ENCODE measurements around the gene SULT6B1.

The SULT6B1 gene

DNA sequence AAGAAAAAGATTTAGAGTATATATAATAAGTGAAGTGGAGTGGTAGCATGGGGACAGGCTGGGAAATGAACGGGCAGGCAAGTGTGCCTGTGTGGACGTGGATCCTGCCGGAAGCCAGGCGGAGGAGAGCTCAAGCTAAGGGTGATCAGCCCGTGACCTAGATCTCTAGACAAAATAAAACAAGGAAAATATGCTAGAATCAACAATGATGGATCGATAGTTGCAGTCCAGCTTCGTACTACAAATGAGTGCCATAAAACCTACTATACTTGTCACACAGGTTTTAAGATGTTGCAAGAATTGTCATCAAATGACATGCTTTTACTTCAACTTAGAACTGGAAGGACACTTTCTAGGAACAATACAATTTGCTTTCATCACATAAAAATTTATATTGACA is 40.1 kb downstream of the SULT6B1 start:
- no peak for DNase-seq (ENCODE audit: low read depth)

- DNase-seq (ENCODE audit: low read depth): no peak
Observed at GRCh38 chr2:37146062-37146461, 42.4 kb downstream of the SULT6B1 start.

GRCh38 chr2:37143974-37144373 is 44.5 kb downstream of the SULT6B1 start:
- no peak for DNase-seq (ENCODE audit: low read depth)

GRCh38 chr2:37142546-37142945 is 45.9 kb downstream of the SULT6B1 start:
- DNase-seq (ENCODE audit: low read depth): no peak

- no peak for DNase-seq (ENCODE audit: low read depth)
Observed at GRCh38 chr2:37132914-37133313, 55.6 kb downstream of the SULT6B1 start.

DNA sequence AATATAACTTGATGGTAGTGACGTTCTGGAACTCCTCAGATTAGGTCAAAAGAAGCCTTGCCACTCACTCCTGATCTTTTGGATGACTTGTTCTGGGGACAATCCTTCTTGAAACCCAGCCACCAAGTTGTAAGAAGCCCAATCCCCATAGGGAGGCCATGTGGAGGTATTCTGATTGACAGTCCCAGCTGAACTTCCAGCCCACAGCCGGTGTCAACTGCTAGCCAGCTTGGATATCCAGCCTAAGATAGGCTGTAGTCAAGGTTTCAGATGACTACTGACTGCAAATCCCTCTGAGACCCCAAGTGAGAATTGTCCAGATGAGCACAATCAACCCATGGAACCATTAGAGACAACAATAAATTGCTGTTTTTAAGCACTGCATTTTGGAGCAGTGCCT is 63.1 kb downstream of the SULT6B1 start:
- no peak for DNase-seq (ENCODE audit: low read depth)

GRCh38 chr2:37119157-37119556 is 69.3 kb downstream of the SULT6B1 start:
- no peak for DNase-seq (ENCODE audit: low read depth)

Data from CMK (cell line).